Colonic mucosa (tissue), 4 donors: Measurements from ENCODE around the gene AMY1A. TPM values are rescaled to one million over a fixed set of nuclear protein-coding genes. Genes with fewer than 3 reads are reported as not detected.
"Not testable (repeated sequence)": the region's sequence is repeated elsewhere in the genome, so short reads cannot be mapped to it uniquely, and the experiment has no call there.

Experiments used
- DNase-seq: peaks from one replicate; pipeline ENCODE4 v3.0.0-alpha.2; 2020
- H3K27ac ChIP-seq: fragments of 200-600 bp; one replicate; pipeline ENCODE4 v1.8.0; 2021
- H3K27me3 ChIP-seq: fragments of 200-600 bp; one replicate; pipeline ENCODE4 v1.8.0; 2021
- H3K36me3 ChIP-seq: fragments of 200-600 bp; one replicate; pipeline ENCODE4 v1.8.0; 2021
- H3K4me1 ChIP-seq: fragments of 200-600 bp; one replicate; pipeline ENCODE4 v1.8.0; 2021; ENCODE audit warnings: mild to moderate bottlenecking
- H3K4me3 ChIP-seq: fragments of 200-600 bp; one replicate; pipeline ENCODE4 v1.8.0; 2021
- H3K9ac ChIP-seq, 2 donors: one replicate each; pipeline ENCODE4 v1.7.0; 2013; ENCODE audit warnings: control low read depth in 2 of 2, low read depth in 2 of 2, low read length in 2 of 2
- H3K9me3 ChIP-seq: fragments of 200-600 bp; one replicate; pipeline ENCODE4 v1.8.0; 2021
- intact Hi-C: fragments of 100-400 bp; cut with DNase I; formaldehyde crosslinking; loops from one replicate; pipeline ENCODE4 v1.14.1; 2022
- total RNA-seq, 2 donors: library from RNA; stranded (reverse); fragmentation: NEBNext Ultra II Directional in 1 of 2; extraction: Animal tissue kit (Norgen Biotek cat#: 25700) in 1 of 2; gene quantifications; one replicate each; pipeline ENCODE4 v1.2.1, GENCODE V29; 2021
- TF ChIP-seq, protein P1 (sequence below): fragments of 200-600 bp; IDR thresholded peaks from one replicate; pipeline ENCODE4 v1.8.0; 2022; ENCODE audit warnings: antibody characterized with exemption, mild to moderate bottlenecking
- donor health status: healthy.
- donor health status: DM: no; HTN: no; CAD: no.
- donor health status: DM: no; HTN: no; CAD: no.

AMY1A gene
- total RNA-seq: not detected

GRCh38 chr1:103655460-103655859 lies at the start of gene AMY1A:
TSS of gene AMY1A (plus strand) at chr1:103655760. CDS start at chr1:103656331, 571 bp downstream.
- DNase-seq, intact Hi-C loops, H3K36me3 ChIP-seq, H3K4me1 ChIP-seq, H3K9me3 ChIP-seq, H3K4me3 ChIP-seq, H3K9ac ChIP-seq, H3K27me3 ChIP-seq, H3K27ac ChIP-seq: not testable (repeated sequence)

GRCh38 chr1:103616362-103616761 lies 39.2 kb upstream of the AMY1A start:
- H3K27ac ChIP-seq: no peak overlapping the region
- H3K9me3 ChIP-seq: no peaks in the 10 kb centered on the region
- no peak overlapping the region for H3K9ac ChIP-seq
- DNase-seq: no peak
- H3K36me3 ChIP-seq: no peaks in the 10 kb centered on the region
- H3K4me3 ChIP-seq: no peak overlapping the region
- H3K27me3 ChIP-seq: no peaks in the 10 kb centered on the region
- no peaks in the 10 kb centered on the region for H3K4me1 ChIP-seq
- intact Hi-C loops: no loop called here
- TF ChIP-seq, protein P1, sequence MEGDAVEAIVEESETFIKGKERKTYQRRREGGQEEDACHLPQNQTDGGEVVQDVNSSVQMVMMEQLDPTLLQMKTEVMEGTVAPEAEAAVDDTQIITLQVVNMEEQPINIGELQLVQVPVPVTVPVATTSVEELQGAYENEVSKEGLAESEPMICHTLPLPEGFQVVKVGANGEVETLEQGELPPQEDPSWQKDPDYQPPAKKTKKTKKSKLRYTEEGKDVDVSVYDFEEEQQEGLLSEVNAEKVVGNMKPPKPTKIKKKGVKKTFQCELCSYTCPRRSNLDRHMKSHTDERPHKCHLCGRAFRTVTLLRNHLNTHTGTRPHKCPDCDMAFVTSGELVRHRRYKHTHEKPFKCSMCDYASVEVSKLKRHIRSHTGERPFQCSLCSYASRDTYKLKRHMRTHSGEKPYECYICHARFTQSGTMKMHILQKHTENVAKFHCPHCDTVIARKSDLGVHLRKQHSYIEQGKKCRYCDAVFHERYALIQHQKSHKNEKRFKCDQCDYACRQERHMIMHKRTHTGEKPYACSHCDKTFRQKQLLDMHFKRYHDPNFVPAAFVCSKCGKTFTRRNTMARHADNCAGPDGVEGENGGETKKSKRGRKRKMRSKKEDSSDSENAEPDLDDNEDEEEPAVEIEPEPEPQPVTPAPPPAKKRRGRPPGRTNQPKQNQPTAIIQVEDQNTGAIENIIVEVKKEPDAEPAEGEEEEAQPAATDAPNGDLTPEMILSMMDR: no peak

DNA sequence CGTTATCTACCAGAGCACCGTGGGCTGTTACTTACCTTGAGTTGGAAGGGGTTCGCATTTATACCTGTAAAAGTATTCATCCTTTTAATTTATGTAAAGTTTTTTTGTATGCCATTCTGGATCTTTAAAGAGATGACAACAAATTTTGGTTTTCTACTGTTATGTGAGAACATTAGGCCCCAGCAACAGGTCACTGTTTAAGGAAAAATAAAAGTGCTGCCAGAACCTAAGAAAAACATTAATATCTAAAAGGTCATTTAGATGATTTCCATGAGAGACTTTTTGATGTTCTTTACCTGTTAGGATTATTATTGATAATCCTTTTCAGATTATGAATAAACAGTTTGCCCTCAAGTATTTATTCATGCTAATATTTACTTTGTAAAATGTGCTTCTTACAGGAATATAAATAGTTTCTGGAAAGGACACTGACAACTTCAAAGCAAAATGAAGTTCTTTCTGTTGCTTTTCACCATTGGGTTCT lies 38.5 kb upstream of the AMY1A start, which contains the start of gene AMY2A:
Gene AMY2A (plus strand): TSS at position 434 of the 484 bp plus-strand sequence. CDS start 14 bp downstream, at position 448.
- H3K4me1 ChIP-seq, H3K9ac ChIP-seq, H3K9me3 ChIP-seq, DNase-seq, H3K27me3 ChIP-seq, intact Hi-C loops, H3K27ac ChIP-seq, H3K36me3 ChIP-seq, H3K4me3 ChIP-seq: not testable (repeated sequence)

DNA sequence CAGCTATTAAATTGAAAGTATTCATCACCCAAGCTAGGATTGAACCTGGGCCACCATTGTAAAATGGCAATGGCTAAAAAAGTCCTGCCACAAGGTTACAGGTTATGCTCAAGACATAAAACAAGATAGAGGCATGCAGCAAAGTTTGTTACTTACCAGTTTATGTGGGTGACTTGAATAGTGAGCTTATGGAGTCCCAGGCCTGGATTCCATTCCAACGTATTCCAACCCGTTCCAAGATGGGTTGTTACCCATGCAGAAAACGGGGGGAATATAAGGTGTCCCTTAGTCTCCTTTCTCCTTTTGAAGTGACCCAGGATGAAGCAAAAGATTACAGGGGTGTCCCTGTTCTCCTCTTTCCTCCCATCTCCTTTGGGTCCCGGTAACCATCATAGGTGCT lies 28.1 kb upstream of the AMY1A start:
- DNase-seq, intact Hi-C loops: not testable (repeated sequence)

GRCh38 chr1:103641194-103641593 lies 14.4 kb upstream of the AMY1A start:
- H3K9ac ChIP-seq, H3K4me1 ChIP-seq, H3K4me3 ChIP-seq, H3K27ac ChIP-seq, intact Hi-C loops, H3K27me3 ChIP-seq, H3K9me3 ChIP-seq, H3K36me3 ChIP-seq, DNase-seq: not testable (repeated sequence)

More for the DNA sequence above, 28.1 kb upstream of the AMY1A start:
- H3K4me3 ChIP-seq, H3K4me1 ChIP-seq, H3K36me3 ChIP-seq, H3K27ac ChIP-seq, H3K9ac ChIP-seq, H3K27me3 ChIP-seq, H3K9me3 ChIP-seq: not testable (repeated sequence)

DNA sequence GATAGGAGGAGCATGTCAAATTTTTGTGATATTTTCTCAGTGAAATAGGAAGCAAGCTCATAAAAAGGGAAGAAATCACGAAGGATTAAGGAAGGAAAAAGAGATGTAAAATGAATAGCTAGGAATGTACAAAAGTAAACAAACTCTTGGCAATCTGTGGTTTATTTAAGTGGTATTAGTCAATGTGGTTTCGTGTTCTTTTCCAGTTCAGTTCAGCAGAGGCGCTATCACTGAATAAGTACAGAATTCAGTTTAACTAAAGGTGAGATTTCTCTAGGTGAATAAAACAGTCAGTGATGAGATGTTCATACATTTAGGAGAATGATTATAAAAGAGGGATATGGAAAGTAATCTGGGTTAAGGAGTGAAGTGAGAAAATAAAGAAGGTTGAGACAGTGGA lies 11.7 kb upstream of the AMY1A start:
- H3K9me3 ChIP-seq, H3K9ac ChIP-seq, H3K4me1 ChIP-seq, DNase-seq, H3K4me3 ChIP-seq, intact Hi-C loops, H3K36me3 ChIP-seq, H3K27me3 ChIP-seq, H3K27ac ChIP-seq: not testable (repeated sequence)

GRCh38 chr1:103650305-103650704 lies 5.3 kb upstream of the AMY1A start:
- not testable (repeated sequence) for H3K36me3 ChIP-seq, H3K9ac ChIP-seq

GRCh38 chr1:103650889-103651288 lies 4.7 kb upstream of the AMY1A start:
- intact Hi-C loops, H3K27me3 ChIP-seq, H3K36me3 ChIP-seq: not testable (repeated sequence)

More at GRCh38 chr1:103650305-103650704, 5.3 kb upstream of the AMY1A start:
- H3K27me3 ChIP-seq, H3K4me1 ChIP-seq, intact Hi-C loops, H3K9me3 ChIP-seq, DNase-seq, H3K4me3 ChIP-seq, H3K27ac ChIP-seq: not testable (repeated sequence)

DNA sequence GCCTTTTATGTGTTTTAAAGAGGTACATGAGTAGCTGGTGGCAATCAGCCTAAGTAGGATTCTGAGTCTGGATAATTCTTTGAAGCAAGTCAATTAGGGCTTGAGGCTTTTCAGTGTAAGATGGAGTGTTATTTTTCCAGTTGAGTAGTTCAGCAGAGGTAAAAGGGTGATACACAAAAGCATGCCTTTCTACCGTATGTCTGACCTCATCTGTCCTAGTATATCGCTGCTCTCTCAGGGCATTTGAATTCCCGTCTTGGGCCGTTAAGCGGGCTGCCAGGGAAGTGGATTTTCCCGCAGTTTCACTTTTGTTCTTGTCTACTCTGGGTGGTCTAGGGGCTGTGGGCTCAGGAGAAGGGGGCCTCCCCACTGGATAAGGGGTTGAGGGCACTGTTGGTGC lies 1.4 kb upstream of the AMY1A start:
- H3K4me1 ChIP-seq, H3K9me3 ChIP-seq, H3K27me3 ChIP-seq, H3K27ac ChIP-seq, H3K36me3 ChIP-seq, H3K9ac ChIP-seq, H3K4me3 ChIP-seq, intact Hi-C loops, DNase-seq: not testable (repeated sequence)

More at GRCh38 chr1:103650889-103651288, 4.7 kb upstream of the AMY1A start:
- H3K27ac ChIP-seq, DNase-seq, H3K4me3 ChIP-seq, H3K4me1 ChIP-seq, H3K9me3 ChIP-seq, H3K9ac ChIP-seq: not testable (repeated sequence)

DNA sequence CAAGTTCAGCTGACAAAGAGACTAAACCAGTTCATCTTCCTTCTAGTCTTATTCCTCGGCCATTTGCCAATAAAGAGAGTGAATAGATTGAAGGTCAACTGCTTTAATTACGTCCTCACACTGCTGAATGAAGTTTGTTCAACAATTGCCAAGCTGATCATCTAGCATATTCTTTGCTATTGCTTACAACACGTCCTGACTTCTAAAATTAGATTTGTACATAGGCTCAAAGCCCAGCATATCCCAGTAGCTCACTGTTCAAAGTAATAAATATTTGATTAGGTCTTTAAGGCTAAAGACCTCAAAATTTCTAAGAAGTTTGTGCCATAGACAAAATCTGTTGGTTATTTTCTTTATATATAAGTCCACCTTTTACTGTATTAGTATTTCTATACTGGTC lies 20.8 kb downstream of the AMY1A start:
- H3K9me3 ChIP-seq, H3K36me3 ChIP-seq, intact Hi-C loops, H3K4me1 ChIP-seq, H3K27ac ChIP-seq, H3K9ac ChIP-seq, DNase-seq, H3K27me3 ChIP-seq, H3K4me3 ChIP-seq: not testable (repeated sequence)

DNA sequence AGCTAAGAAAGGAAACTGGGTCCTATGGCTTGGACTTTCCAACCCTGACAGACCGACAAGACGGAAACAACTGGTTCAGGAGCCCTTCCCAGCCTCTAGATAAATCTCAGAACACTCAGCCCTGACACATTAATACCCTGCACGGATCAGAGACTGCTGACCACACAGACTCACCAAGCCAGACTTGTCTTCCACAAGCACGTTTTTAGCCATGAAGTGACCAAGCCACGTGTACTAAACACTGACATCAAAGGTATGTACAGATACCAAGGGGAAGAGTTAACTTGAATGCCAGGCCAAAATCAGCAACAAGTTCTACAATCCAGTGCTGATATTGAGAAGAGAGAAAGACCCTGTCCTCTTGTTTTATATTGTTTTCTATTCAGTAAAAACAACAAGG lies 40.5 kb downstream of the AMY1A start, which contains the start of gene AMY1B:
Gene AMY1B (minus strand): TSS at position 101 of the 400 bp plus-strand sequence. CDS start 571 bp downstream, outside the sequence.
- H3K9me3 ChIP-seq, intact Hi-C loops, H3K27ac ChIP-seq, DNase-seq, H3K4me3 ChIP-seq, H3K36me3 ChIP-seq, H3K27me3 ChIP-seq, H3K4me1 ChIP-seq, H3K9ac ChIP-seq: not testable (repeated sequence)

- H3K4me3 ChIP-seq, H3K4me1 ChIP-seq, H3K27ac ChIP-seq, H3K36me3 ChIP-seq, H3K9me3 ChIP-seq, H3K27me3 ChIP-seq, H3K9ac ChIP-seq, intact Hi-C loops, DNase-seq: not testable (repeated sequence)
Observed at GRCh38 chr1:103697430-103697829, 41.9 kb downstream of the AMY1A start.

- H3K4me3 ChIP-seq, H3K27me3 ChIP-seq, H3K27ac ChIP-seq, H3K9ac ChIP-seq, intact Hi-C loops, DNase-seq, H3K4me1 ChIP-seq, H3K36me3 ChIP-seq, H3K9me3 ChIP-seq: not testable (repeated sequence)
Observed at GRCh38 chr1:103700669-103701068, 45.1 kb downstream of the AMY1A start.
